ENCODE measurements around the gene PEA15.

- no peak for TF ChIP-seq CTCF (IDR thresholded peaks at IDR 0.05)
- TF ChIP-seq REST (IDR thresholded peaks at IDR 0.05; ENCODE audit: insufficient read depth in 1 of 2, low read depth in 2 of 2, low read length in 1 of 2) = no peak
- no peak for TF ChIP-seq TCF7L2 (IDR thresholded peaks at IDR 0.05; ENCODE audit: low read depth, low read length)
Measured at GRCh38 chr1:160156361-160156760, 48.8 kb upstream of the PEA15 start.
